Psoas muscle (tissue), 8 donors: Measurements from ENCODE around the gene CLCN5. TPM values are rescaled to one million over a fixed set of nuclear protein-coding genes. Genes with fewer than 3 reads are reported as not detected.

Experiments
- ATAC-seq, 4 donors: fragments of 200-7000 bp; cut with Tn5 transposase; one replicate each; pipeline ENCODE4 v1.9.1; 2020; ENCODE audit warnings: moderate library complexity in 3 of 4, mild to moderate bottlenecking in 2 of 4
- DNase-seq, 2 donors: peaks; one replicate each; pipeline ENCODE4 v3.0.0-alpha.2; 2020
- H3K27ac ChIP-seq: fragments of 200-600 bp; one replicate; pipeline ENCODE4 v1.8.0; 2022
- H3K27me3 ChIP-seq, 3 donors: fragments of 200-600 bp in 1 of 3; one replicate each; pipeline versions ENCODE4 v1.6.1 to v1.8.0; 2013 to 2022; ENCODE audit warnings: low read length in 2 of 3, mild to moderate bottlenecking in 2 of 3, moderate library complexity in 1 of 3; ENCODE audit not compliant: insufficient read depth in 3 of 3
- H3K36me3 ChIP-seq, 2 donors: fragments of 200-600 bp in 1 of 2; one replicate each; pipeline versions ENCODE4 v1.6.1 to v1.8.0; 2013 to 2022; ENCODE audit warnings: low read depth in 1 of 2, mild to moderate bottlenecking in 1 of 2, moderate library complexity in 1 of 2; ENCODE audit not compliant: insufficient read depth in 1 of 2
- H3K4me1 ChIP-seq: fragments of 200-600 bp; one replicate; pipeline ENCODE4 v1.8.0; 2022
- H3K4me3 ChIP-seq: fragments of 200-600 bp; one replicate; pipeline ENCODE4 v1.8.0; 2022; ENCODE audit warnings: mild to moderate bottlenecking
- H3K9me3 ChIP-seq: fragments of 200-600 bp; one replicate; pipeline ENCODE4 v1.8.0; 2022
- WGBS, 3 donors: extraction: QIAGEN DNeasy Blood & Tissue Kit; methylation state at CpG; one replicate each; pipeline versions ENCODE4 v1.1.6 to v1.1.7; 2013; 5-methylcytosine and 5-hydroxymethylcytosine counted together
- intact Hi-C, 2 donors: fragments of 100-400 bp; cut with DNase I; formaldehyde crosslinking; loops; one replicate each; pipeline versions ENCODE4 v1.11.0 to v1.14.2; 2022
- polyA plus RNA-seq, 3 donors: library from polyadenylated mRNA; stranded (reverse); fragments of 200-250 nt; gene quantifications; one replicate each; pipeline ENCODE4 v1.2.3, GENCODE V29; 2013
- total RNA-seq, 4 donors: library from RNA; stranded (reverse); fragmentation: NEBNext Ultra II Directional in 2 of 4; extraction: Animal tissue kit (Norgen Biotek cat#: 25700) in 2 of 4; gene quantifications; one replicate each; pipeline versions ENCODE4 v1.2.1 to v1.2.4, GENCODE V29; 2021 to 2023
- TF ChIP-seq, protein P1 (sequence below): fragments of 200-600 bp; IDR thresholded peaks from one replicate; pipeline ENCODE4 v1.8.0; 2022; ENCODE audit warnings: antibody characterized with exemption
- donor health status: healthy with polysubstance abuse.
- donor health status: DM: no; HTN: no; CAD: no; lungs with moderate emphysema.
- donor health status: Bipolar disorder and iron deficiency.
- donor health status: healthy.
- donor health status: DM: yes; HTN: yes; CAD: no.
- donor health status: DM: no; HTN: no; CAD: no.
- donor health status: DM: no; HTN: no; CAD: no.
- donor health status: DM: yes; HTN: yes; CAD: no.

CLCN5 gene
- total and polyA plus RNA-seq, 7 donors: 1.9 to 11.3 (median 6.5) TPM

DNA sequence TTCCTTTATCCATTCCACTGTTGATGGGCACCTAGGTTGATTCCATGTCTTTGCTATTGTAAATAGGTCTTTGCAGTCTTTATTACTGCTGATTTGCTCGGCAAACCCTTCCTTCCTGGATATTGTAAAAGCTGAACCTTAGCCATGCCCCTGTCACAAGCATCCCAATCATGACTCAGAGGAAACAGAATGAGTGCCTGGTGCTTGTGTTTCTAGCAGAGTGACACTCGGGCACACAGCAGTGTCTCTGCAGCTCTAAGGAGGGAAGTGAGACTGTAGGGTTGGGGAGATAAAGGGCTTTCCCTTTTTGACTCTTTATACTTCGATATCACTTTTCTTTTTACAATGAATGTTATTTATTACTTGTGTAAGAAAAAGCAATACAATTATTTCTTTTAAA, 195.1 kb downstream of the CLCN5 start:
- 55 to 67% (median 59%) methylated on average over 3 of the region's 3 CpGs for WGBS, 3 donors
- TF ChIP-seq, protein P1, sequence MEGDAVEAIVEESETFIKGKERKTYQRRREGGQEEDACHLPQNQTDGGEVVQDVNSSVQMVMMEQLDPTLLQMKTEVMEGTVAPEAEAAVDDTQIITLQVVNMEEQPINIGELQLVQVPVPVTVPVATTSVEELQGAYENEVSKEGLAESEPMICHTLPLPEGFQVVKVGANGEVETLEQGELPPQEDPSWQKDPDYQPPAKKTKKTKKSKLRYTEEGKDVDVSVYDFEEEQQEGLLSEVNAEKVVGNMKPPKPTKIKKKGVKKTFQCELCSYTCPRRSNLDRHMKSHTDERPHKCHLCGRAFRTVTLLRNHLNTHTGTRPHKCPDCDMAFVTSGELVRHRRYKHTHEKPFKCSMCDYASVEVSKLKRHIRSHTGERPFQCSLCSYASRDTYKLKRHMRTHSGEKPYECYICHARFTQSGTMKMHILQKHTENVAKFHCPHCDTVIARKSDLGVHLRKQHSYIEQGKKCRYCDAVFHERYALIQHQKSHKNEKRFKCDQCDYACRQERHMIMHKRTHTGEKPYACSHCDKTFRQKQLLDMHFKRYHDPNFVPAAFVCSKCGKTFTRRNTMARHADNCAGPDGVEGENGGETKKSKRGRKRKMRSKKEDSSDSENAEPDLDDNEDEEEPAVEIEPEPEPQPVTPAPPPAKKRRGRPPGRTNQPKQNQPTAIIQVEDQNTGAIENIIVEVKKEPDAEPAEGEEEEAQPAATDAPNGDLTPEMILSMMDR: no peak
- Histone ChIP-seq H3K27ac (no peak overlapping the region), H3K9me3 (no peaks in the 10 kb centered on the region), H3K36me3 (no peaks in the 10 kb centered on the region), H3K27me3 (peaks cover 0 to 7% (median 0%) of the 10 kb centered on the region in 3 donors), H3K4me1 (no peaks in the 10 kb centered on the region), H3K4me3 (no peak overlapping the region)
- DNase-seq (no peak), ATAC-seq (no peak)
- intact Hi-C loops: no loop called here

DNA sequence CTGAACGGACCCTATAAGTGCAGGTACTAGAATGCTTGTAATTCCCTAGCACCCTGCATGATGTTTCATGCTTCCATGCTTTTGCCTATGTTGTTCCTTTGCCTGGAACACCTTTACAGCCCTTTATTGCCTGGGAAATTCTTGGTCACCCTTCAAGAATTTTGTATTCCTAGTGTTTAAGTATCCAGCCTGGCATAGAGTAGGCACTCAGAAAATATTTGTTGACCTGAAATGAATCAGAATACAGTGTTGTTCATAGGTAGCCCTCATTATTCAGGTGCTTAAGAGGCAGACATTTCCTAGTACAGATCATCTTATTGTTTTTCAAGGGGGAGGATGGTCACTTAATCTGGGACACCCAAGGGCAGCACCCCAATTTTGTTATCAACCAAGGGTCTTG, 203.1 kb downstream of the CLCN5 start:
- no peak for DNase-seq
- intact Hi-C loops: no loop called here
- ATAC-seq: no peak
- H3K27me3 ChIP-seq: peaks cover 0 to 14% (median 0%) of the 10 kb centered on the region in 3 donors
- H3K4me1 ChIP-seq: no peaks in the 10 kb centered on the region
- H3K4me3 ChIP-seq: no peak overlapping the region
- WGBS, 3 donors: 61 to 88% (median 84%) methylated on average over 1 of the region's 1 CpG
- TF ChIP-seq, protein P1: no peak
- H3K27ac ChIP-seq: no peak overlapping the region
- no peaks in the 10 kb centered on the region for H3K36me3 ChIP-seq
- no peaks in the 10 kb centered on the region for H3K9me3 ChIP-seq

DNA sequence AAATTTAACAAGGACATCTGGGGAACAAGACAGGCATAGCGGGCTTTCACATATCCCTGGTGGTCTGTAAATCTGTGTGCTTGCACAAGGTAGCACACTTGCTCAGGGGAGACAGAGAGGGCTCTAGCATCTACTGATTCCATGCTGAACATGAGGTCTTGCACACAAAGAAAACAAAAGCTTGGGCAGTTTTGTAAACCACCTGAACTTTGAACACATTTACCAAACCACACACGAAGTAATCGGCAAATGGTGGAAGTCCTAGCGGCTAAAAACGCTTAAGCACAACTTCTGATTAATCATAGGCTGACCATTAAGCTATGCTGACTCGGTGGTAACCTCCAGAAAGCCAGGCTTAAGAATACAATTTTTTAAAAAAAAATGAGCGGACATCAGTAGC, 225.6 kb downstream of the CLCN5 start:
- Histone ChIP-seq H3K27me3 (peaks cover 0 to 7% (median 0%) of the 10 kb centered on the region in 3 donors), H3K4me3 (no peak overlapping the region), H3K4me1 (no peaks in the 10 kb centered on the region), H3K27ac (no peak overlapping the region), H3K36me3 (no peaks in the 10 kb centered on the region), H3K9me3 (no peaks in the 10 kb centered on the region)
- TF ChIP-seq, protein P1: no peak
- intact Hi-C loops: no loop called here
- DNase-seq (no peak), ATAC-seq (no peak)
- 75 to 92% (median 78%) methylated on average over 7 of the region's 7 CpGs for WGBS, 3 donors

Other genes starting within 250 kb of the CLCN5 start
- gene PAGE1, start 226.6 kb upstream of the CLCN5 start, total RNA-seq: not detected
- not detected for gene PAGE1, start 226.6 kb upstream of the CLCN5 start, polyA plus RNA-seq
- 1 to 10 TPM in 1 of 4 donors, under 1 TPM in 1, not detected in 2; 0.81 to 1.4 TPM for gene PAGE4, start 93.3 kb upstream of the CLCN5 start, total RNA-seq
- 1 to 10 TPM in 1 of 3 donors, under 1 TPM in 1, not detected in 1; 0.92 to 1.4 TPM for gene PAGE4, start 93.3 kb upstream of the CLCN5 start, polyA plus RNA-seq
- 1 to 10 TPM; 1.5 to 2.5 (median 2.1) TPM for gene USP27X, start 43.1 kb upstream of the CLCN5 start, total RNA-seq
- gene USP27X, start 43.1 kb upstream of the CLCN5 start, polyA plus RNA-seq: 1 to 10 TPM; 1.8 to 4.3 (median 3.0) TPM